ENCODE data around the gene EME1. TPM values are rescaled to one million over a fixed set of nuclear protein-coding genes. Genes with fewer than 3 reads are reported as not detected.
A peak's percentile ranks its signal among the peaks of the same experiment; 100 is the strongest.

The EME1 gene
- total and polyA plus RNA-seq, 2 of the 13 experiments (the other 11 are each of a cell fraction or from before 2014, with no cell fraction given), result 20.7 to 24.6 TPM

- no peak for TF ChIP-seq SETDB1 (CRISPR knock-in tag; IDR thresholded peaks at IDR 0.05; ENCODE audit: borderline replicate concordance)
- TF ChIP-seq RNF2 (conservative IDR thresholded peaks at IDR 0.05; ENCODE audit: low read depth), result peak; percentile 31; the same call in 1 of the 2 replicates
- TF ChIP-seq SMARCE1 (IDR thresholded peaks at IDR 0.05; ENCODE audit: borderline replicate concordance), result no peak
- TF ChIP-seq NRL (CRISPR knock-in tag; IDR thresholded peaks at IDR 0.05; ENCODE audit: borderline replicate concordance), result 0 out of 2 replicates have a peak, but pooled peaks have one; percentile 35
- TF ChIP-seq SMC3 (IDR thresholded peaks at IDR 0.05; ENCODE audit: low read length), result no peak
- TF ChIP-seq ZNF784 (CRISPR knock-in tag; IDR thresholded peaks at IDR 0.05; ENCODE audit: borderline replicate concordance), result no peak; the same call in 1 of the 2 replicates
- TF ChIP-seq FOXA1 (IDR thresholded peaks at IDR 0.05), result no peak
- no peak for TF ChIP-seq FOXA1 (CRISPR knock-in tag; IDR thresholded peaks at IDR 0.05)
- TF ChIP-seq HNRNPH1 (optimal IDR thresholded peaks at IDR 0.05; ENCODE audit: low read depth, low read length), result no peak
- no peak for TF ChIP-seq TCF12 (IDR thresholded peaks at IDR 0.05)
- TF ChIP-seq TCF12 (CRISPR knock-in tag; IDR thresholded peaks at IDR 0.05), result peak; percentile 83
- TF ChIP-seq FUBP1 (CRISPR knock-in tag; IDR thresholded peaks at IDR 0.05; ENCODE audit: borderline replicate concordance), result no peak
- TF ChIP-seq PHF8 (CRISPR knock-in tag; IDR thresholded peaks at IDR 0.05), result peak; percentile 89
- TF ChIP-seq RAD51 (IDR thresholded peaks at IDR 0.05; ENCODE audit: borderline replicate concordance), result no peak
- 0 out of 2 replicates have a peak, but pooled peaks have one; percentile 3 for TF ChIP-seq ZNF639 (CRISPR knock-in tag; conservative IDR thresholded peaks at IDR 0.05)
- TF ChIP-seq ATAD3A (CRISPR knock-in tag; IDR thresholded peaks at IDR 0.05), result no peak
- no peak for TF ChIP-seq SOX13 (IDR thresholded peaks at IDR 0.05)
- no peak for TF ChIP-seq SOX13 (CRISPR knock-in tag; conservative IDR thresholded peaks at IDR 0.05 in 1 of 2, IDR thresholded peaks at IDR 0.05 in 1 of 2)
- no peak for TF ChIP-seq MAFG (CRISPR knock-in tag; IDR thresholded peaks at IDR 0.05)
- TF ChIP-seq ZFX (CRISPR knock-in tag; IDR thresholded peaks at IDR 0.05; ENCODE audit: low read depth), result peak; percentile 84
- no peak for TF ChIP-seq ZSCAN30 (CRISPR knock-in tag; IDR thresholded peaks at IDR 0.05)
- peak; percentile 82 for TF ChIP-seq POLR2AphosphoS5 (IDR thresholded peaks at IDR 0.05; ENCODE audit: low read depth, low read length)
- TF ChIP-seq PBX3 (CRISPR knock-in tag; IDR thresholded peaks at IDR 0.05; ENCODE audit: borderline replicate concordance), result no peak
These were observed 27.4 kb upstream of the EME1 start, which contains the start of gene XYLT2 (continued) for GRCh38 chr17:50345432-50346312.
